ENCODE results near the gene SLC25A34.

Gene SLC25A34

DNA sequence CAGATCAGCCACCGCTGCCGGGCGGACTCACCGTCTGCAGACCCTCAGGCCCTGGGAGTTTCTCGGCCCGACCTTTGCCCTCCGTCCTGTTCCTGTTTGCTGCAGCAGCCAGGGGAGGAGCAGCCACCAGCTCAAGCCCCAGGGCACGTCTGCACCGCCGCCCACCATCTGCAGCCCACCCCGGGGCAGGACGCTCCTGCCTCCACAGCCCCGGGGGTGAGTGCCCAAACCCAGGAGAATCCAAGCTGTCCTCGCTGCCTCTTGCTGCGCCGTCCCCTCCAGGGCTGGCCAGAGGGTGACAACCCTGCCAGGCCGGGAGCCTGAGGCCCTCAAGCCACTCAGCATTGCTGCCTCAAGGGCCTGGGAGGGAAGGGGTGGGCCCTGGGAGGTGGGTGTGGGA, 1.2 kb upstream of the SLC25A34 start:
- no peak for DNase-seq

DNA sequence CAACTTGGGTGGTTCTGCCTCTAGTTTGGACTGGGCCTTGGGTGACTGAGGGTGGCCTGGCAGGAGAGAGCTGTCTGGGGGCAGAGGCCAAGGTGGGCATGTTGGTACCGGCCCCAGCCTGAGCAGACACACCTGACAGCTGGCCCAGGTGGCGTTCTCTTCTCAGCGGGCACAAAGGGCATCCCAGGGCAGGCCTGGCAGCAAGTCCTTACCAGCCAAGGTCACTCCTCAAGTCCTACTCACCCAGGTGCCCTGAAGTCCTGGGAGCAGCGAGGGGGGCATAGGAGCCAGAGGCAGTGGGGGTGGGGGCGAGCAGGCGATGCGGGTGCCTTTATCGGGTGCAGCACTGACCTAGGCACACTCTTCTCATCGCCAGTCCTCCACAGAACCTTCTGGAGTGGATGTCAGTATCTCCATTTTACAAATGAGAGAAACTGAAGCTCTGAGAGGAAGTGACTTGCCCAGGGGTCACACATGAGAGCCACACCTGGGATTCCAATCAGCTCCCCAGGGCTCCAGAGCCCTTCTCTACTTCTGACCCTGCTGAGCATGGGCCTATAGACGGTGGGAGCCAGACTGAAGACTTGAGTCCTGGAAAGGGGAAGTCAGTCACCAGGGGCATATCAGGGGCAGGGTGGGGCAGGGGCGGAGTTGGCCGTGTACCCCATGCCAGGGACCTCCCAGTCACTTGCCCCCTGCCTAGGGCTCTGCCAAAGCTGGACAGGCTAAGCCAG, 587 bp upstream of the SLC25A34 start:
- peak; percentile 12 for DNase-seq

DNA sequence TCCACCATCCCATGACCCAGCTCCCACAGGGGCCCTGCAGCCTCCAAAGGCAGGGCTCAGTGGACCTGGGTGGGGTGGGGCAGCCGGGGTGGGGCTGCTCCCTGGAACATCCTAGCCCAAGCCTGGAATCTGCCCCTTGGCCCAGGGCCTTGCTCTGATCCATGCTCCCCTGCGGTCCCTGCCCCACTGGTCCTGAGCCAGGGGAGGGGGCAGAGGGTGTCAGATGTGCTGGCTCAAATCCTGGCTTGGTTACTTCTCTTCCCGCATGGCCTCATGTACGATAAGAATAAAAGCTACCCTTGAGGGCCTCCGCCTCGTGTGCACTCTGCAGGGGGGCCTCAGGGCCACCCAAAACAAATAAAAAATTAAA, 819 bp downstream of the SLC25A34 start:
- DNase-seq, result no peak

DNA sequence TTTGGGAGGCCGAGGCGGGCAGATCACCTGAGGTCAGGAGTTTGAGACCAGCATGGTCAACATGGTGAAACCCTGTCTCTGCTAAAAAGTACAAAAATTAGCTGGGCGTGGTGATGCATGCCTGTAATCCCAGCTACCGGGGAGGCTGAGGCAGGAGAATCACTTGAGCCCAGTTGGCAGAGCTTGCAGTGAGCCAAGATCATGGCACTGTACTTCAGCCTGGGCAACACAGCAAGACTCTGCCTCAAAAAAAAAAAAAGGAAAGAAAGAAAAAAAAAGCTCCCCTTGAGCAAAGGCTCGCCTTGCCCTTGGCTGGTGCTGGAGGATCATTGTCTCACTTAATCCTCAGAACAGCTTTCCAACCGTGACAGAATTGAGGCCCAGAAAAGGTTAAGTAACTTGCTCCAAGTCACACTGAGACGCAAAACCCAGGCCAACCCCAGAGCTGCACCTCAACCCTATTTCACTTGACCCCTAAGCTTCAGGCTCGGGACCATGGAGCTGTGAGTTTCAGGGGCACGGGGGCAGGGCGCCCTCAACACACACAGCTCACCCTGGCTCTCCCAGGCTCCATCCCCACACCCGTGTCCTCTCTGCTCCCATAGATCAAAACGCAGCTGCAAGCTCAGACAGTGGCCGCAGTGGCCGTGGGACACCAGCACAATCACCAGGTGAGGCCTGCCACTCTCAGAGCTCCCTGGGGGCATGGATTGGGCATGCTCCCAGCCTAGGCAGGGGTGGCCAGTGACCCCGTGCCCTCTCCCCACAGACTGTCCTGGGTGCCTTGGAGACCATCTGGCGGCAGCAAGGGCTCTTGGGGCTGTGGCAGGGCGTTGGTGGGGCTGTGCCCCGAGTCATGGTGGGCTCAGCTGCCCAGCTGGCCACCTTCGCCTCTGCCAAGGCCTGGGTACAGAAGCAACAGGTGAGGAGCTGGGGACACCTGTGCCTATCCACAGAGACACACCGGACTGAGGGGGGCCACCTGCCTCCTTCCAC, 1.6 kb downstream of the SLC25A34 start:
- DNase-seq, result no peak

DNA sequence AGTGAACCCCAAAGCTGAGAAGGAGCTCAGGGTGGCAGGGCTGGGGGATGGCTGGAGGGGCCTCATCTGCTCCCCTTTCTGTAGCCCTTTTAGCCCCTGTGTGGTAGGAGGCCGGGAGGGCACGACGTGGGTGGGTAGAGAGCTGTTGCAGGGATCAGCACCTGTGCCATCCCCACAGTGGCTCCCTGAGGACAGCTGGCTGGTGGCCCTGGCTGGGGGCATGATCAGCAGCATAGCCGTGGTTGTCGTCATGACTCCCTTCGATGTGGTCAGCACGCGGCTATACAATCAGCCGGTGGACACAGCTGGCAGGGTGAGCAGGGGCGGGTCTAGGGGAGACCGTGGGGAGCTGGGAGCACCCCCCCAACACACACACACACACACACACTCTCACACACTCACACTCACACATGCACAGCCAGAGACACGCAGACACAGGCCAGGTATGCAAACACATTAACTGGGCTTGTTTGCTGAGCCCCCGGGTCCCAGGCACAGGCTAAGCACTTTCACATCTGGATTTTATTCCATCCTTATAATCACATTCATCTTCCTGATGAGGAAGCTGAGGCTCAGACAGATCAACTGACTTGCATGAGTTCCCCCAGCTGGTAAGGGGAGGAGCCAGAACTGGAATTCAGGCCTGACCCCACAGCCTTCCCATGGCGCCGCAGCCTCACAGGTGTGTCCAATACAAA, 2.5 kb downstream of the SLC25A34 start:
- DNase-seq, result no peak

DNA sequence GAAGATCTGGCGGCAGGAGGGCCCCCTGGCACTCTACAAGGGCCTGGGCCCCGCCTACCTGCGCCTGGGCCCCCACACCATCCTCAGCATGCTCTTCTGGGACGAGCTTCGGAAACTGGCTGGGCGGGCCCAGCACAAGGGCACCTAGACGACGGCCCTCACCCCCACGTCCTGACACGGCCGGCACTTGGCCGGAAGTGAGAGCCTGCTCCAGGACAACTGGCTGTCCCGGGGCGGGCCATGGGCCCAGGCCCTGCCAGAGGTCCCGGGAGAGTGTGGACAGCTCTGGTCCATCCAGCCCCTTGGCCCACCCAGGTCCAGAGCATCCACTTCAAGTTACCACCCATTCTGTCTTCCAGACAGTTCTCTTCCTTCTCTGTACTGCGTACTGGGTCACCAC, 3.2 kb downstream of the SLC25A34 start:
- DNase-seq, result no peak

DNA sequence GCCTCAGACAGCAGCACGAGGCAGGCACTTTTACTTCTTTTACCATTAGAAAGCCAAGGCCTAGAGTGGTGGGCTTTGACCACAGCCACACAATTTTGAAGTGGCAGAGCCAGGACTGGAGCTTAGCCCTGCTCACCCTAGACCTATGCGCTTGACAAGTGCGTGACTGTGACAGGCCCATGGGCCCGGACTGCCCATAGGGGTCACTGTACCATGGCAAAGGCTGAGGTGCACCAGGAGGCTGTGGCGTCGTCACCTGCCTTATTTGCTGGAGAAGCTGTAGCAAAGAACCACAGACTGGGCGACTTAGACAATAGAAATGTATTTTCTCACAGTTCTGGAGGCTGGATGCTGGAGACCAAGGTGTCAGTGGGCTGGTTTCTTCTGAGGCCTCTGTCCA, 3.7 kb downstream of the SLC25A34 start:
- no peak for DNase-seq

DNA sequence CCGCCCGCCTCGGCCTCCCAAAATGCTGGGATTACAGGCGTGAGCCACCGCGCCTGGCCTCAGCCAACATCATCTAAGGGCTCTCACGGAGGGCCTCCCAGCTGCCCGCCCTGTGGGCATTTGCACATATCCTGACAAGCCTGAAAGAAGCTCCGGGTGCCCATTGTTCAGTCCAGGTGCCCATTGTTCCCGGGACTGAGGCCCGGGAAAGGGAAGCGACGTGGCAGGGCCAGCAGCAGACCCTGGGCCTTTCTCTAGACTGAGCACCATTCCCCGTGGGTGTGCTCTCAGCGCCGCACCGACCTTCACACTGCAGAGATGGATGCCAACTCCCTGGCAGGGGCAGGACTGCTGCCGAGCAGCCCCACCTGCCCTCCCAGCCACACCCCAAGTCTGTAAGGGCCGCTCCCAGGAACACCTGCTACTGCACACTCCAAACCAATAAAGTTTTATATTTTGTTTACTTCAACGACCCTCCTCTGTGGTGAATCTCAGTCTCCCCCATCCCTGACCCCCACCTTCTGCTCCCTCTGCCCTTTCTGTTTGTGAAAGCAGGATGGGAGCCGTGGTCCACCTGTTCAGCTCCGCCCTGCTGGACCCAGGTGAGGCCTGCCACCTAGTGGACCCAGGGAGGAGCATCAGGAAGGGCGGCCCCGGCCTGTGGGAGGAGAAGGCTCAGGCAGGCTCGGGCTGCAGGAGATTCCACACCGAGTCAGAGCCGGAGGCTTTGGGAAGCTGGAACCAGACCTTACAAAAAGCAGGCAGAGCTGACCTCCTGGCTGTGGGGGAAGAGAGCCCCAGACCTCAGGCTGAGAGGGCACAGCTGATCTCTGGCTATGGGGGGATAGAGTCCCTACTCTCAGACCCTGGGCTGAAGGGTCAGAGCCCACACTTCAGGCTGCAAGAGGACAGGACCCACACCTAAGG, 5.1 kb downstream of the SLC25A34 start:
- DNase-seq, result peak; percentile 83

DNA sequence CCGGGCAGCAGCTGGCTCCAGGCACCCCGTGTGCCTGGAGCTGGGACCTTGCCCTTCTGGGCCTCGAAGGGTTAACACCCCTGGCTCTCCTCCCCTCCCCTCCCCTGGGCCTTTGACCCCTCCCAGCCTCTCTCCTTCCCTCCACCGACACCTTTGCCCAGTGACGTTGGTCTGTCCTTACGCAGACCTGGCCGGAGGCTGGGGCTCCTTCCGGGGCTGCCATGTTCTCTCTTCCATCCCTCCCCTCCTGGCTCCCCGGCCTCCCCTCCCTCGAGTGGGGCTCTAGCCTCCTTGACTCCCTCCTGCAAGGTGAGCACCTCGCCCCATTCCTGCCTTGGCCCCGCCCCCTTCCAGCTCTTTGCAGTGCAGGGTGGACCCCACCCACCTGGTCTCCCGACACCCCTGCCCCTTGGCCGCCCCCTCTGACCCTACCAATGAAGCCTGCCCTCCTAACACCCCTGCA, 6.3 kb downstream of the SLC25A34 start, which contains the start of gene TMEM82:
TMEM82 (plus strand) TSS at position 161 of the 463 bp plus-strand sequence; CDS start at position 222, 61 bp downstream.
- no peak for DNase-seq

DNA sequence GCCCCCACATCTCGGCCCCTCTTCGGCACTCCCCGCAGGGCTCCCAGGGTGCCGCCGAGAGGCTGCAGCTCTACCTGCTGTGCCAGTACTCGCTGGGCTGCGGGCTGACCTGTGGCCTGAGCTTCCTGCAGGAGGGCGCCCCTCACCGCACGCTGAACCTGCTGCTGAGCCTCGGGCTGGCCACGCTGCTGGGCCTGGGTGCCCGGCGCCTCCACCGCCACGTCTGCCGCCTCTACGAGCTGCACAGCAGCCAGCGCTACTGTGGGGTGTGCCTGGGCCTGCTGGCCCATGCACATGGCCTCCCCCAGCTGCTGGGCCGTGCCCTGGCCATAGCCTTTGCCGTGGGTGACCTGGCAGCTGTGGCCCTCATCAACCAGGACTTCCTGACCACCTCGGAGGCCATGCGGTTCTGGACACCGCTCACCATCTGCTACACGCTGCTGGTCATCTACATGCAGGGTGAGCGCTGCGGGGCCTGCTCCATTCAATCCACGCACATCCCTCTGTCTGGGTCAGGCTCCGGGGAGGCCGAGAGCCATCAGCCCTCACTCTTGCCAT, 8.1 kb downstream of the SLC25A34 start:
- no peak for DNase-seq

DNA sequence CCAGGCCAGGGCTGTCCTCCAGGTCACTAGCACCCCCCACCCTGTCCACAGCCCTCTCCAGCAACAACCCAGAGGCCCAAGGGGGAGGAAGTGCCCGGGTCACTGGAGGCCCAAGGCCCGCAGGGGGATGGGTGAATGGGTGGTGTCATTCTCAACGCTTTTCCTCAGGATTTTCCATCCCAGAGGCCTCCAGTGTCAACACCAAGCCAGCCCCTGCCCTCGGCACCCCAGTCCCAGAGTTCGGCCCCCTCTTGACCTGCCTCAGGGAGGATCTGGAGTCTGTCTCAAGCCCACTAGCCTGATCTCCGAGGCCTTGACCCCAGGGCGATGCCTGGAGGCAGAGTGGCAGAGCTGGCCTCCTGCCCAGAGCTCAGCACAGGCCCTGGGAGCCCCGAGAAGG, 11.3 kb downstream of the SLC25A34 start:
- DNase-seq, result no peak

DNA sequence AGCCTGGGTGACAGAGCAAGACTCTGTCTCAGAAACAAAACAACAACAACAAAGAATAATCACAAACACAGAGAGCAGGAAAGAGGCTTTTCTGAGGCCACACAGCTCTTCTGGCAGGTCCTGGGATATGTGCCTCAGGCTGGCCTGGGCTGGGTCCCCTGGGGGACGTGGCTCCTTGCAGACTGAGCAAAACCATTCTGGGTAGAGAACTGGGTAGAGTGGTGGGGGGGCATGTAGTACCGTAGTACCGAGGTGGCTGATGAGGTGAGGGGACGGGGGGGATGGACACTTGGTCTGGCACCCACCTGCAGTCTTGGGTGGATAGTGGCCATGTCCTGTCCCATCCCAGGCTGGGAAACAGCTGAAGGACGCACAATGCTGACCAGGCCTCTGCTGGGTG, 12.2 kb downstream of the SLC25A34 start:
- no peak for DNase-seq

DNA sequence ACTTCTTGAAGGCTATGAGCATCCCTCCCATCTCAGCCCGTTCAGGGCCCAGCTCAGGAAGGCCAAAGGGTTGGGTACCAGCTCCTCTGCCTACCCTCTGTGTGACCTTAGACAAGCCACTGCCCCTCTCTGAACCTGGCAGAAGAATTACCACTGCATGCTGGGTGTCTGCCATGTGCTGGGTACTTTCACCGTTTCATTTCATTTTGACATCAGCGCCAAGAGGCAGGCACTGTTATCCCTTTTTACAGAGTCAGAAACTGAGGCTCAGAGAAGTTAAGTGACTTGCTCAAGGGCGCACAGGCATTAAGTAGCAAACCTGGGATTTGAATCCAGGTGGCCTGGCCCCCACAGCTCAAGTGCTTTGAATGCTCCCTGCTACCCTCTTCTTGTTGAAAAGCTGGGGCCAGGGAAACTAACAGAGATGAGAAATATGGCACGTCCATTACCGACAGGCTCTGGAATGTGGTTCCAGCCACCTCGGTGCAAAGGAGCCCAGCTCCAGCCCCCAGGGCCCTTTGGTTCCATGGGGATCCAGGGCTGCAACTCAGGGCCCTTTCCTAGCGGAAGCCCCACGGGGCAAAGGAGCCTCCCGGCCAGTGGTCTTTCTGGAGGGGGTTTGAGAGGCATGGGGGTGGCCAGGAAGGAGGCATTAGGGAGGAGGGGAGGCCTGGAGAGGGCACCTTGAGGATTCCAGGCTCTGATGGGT, 12.8 kb downstream of the SLC25A34 start:
- DNase-seq, result no peak

DNA sequence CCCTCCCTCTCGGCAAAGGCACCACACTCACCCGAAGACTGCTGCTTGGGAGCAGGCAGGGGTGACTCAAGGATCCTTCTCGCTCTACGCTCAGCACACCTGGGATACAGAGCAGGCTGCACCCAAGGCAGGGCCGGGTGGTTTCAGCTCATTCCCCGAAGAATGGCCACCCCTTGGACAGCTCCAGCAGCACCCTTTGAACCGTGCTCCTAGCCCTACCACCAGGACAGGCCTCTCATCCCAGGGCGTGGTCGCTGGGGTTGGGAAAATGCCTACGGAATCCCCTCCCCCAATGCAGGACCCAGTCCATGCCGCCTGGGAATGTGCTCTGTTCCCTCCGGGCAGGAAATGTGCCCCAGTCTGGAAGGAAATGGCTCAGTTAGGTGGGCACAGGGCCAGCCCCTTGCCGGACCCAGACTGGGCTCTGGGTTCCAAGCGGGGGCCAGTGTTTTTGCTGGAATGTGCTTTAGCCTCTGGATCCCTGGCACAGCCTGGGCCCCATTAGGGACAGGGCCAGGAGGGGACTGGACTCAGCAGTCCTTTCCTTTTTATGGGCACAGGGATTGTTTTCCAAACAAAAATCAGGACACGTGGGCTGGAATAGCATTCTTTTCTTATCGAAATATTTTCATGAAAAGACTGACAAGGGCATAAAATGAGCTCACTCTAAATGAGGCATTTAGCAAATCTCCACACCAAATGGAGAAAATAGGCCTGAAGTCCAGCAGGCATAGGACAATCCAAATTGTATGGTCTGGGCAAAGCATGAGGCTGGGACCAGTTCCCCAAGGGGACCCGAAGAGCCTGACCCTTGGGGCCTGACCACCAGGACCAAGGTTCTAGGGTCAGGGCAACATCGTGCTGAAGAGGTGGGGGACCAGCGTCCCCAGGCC, 13.6 kb downstream of the SLC25A34 start:
- no peak for DNase-seq

DNA sequence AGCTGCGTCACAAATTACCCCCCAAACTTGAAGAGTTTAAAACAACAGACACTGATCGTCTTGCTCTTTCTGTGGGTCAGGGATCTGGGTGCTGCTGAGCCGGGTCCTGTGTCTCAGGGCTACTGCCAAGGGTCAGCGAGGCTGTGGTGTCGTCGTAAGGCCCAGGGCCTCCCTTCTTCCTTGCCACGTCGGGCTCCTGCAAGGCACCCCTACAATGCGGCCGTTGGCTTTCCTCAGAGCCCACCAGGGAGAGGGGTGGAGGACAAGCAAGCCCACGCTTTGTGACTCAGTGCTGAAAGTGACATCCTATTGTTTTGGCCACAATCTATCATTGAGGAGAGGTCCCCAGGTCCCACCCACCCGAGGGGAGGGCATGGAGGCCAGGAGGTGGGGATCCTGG, 14.9 kb downstream of the SLC25A34 start:
- no peak for DNase-seq

DNA sequence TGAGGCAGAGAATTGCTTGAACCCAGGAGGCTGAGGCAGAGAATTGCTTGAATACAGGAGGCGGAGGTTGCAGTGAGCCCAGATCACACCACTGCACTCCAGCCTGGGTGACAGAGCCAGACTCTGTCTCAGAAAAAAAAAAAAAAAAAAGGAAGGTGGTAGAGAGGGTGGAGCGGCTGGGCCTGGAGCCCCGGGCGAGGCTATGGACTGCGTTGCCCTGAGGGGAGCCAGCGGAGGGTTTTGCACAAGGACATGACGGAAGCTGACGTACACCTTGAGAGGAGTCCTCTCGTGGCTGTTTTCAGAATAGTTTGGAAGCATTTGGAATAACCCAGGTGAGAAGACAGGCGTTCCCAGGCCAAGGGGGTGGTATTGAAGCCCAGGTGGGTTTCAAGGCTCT, 15.7 kb downstream of the SLC25A34 start:
- DNase-seq, result no peak

DNA sequence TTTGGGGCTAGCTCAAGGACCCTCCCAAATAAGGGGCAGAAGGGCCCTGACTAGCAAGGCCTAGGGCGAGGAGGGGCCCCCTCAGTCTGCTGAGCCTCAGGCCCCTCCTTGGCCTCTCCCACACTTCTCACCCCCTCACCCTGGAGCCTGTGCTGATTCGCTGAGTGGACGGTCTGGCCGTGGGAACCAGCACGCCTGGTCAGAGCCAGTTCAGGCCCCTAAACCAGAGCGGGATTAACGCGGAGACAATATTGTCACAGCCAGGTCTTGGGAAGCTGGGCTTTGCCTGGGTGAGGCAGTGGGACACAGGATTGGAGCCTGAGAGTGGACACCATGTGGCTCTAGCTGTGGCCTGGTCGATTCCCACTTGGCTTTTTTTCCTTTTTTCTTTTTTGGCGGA, 17.7 kb downstream of the SLC25A34 start:
- no peak for DNase-seq

DNA sequence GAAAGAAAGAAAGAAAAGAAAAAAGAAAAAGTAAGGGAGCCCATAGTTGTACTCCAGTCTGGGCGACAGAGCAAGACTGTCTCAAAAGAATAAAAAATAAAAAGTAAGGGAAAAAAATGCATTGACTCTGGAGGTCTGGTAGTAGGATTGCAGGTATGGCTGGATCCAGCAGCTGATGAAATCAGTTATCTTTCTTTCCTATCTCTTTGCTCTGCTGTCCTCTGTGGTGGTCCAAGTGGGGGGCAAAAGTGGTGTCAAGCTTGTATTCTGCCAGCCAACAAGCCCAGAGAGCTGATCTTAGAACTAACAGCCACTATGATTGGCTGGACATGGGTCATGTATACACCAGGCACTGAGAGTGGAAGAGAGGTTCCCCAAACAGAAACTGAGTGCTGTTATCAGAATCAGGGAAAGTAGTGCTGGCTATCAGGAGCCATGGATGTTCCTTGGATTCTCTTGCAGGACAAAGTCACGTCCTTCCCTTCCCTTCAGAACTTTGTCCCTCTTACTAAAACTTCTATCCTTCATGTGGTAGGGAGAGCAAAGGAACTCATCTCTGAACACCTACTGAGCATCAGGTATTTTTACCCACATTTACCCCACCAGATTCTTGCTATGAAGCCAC, 19.1 kb downstream of the SLC25A34 start:
- no peak for DNase-seq

DNA sequence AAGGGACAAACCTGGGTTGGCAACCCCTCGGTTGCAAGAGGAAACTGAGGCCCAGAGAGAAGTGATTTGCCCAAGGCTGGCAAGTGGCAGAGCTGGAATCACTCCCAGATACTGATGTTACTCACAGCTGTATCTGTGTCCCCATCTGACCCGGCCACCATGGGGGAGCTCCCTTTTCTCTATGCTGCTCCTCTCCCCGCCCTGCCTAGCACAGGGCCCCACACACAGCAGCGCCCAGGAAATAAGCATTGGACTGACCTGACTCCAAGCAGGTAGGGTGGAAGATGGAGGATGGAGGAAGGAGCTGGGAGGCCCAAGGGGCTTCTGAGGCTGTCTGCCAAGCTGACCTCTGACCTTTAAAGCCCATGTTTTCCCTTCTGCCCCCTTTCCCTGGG, 19.6 kb downstream of the SLC25A34 start:
- DNase-seq, result no peak
